ENCODE data around the gene RPTOR. TPM values are rescaled to one million over a fixed set of nuclear protein-coding genes. Genes with fewer than 3 reads are reported as not detected.

The RPTOR gene
- total RNA-seq, 1 experiment from 2014 or later, result 58.0 TPM

GRCh38 chr17:80791758-80792284 is 247.2 kb downstream of the RPTOR start:
- ATAC-seq, result peak; percentile 94
- Histone ChIP-seq H3K36me3 (ENCODE audit: control insufficient read depth, insufficient read depth, low read length) (no peaks in the 10 kb centered on the region), H3K4me1 (ENCODE audit: control insufficient read depth, insufficient read depth, low read length) (peaks cover 46% of the 10 kb centered on the region), H3K27me3 (ENCODE audit: control insufficient read depth, insufficient read depth, low read length) (no peaks in the 10 kb centered on the region), H3K9me3 (ENCODE audit: control insufficient read depth, insufficient read depth, low read depth, low read length) (peaks cover 4% of the 10 kb centered on the region; the same call in 1 of the 2 replicates), H3K27ac (ENCODE audit: low read length) (peak overlapping the region; percentile 96), H3K4me3 (ENCODE audit: low read depth in 2 of 2, low read length in 2 of 2) (peak overlapping the region in 1 of 2 experiments; percentile 35; a peak in 3 of 4 replicates)
- DNase-seq (ENCODE audit: low read depth, low spot score), result peak; percentile 92
- TF ChIP-seq CTCF (IDR thresholded peaks at IDR 0.05), result no peak
- peak; percentile 75 for TF ChIP-seq POLR2AphosphoS5 (IDR thresholded peaks at IDR 0.05; ENCODE audit: low read depth, low read length)
- no peak for TF ChIP-seq REST (IDR thresholded peaks at IDR 0.05; ENCODE audit: insufficient read depth in 1 of 2, low read depth in 2 of 2, low read length in 1 of 2)
- no peak for TF ChIP-seq SIN3A (IDR thresholded peaks at IDR 0.05; ENCODE audit: borderline replicate concordance, insufficient read depth, low read depth, low read length)
- TF ChIP-seq TCF7L2 (IDR thresholded peaks at IDR 0.05; ENCODE audit: low read depth, low read length), result no peak; the same call in 1 of the 2 replicates
- POLR2A ChIA-PET, result interaction anchor here (0.6 to 0.9 kb wide), 2 partner anchors 36 to 764 kb away, joined by 10 to 11 read pairs; no protein-coding TSS in a partner anchor
- no TSS peak for BruUV-seq (replicated peaks)
- intact Hi-C loops (cut with micrococcal nuclease; ENCODE audit: unreplicated experiment) (no loop called here), in situ Hi-C loops (cut with HindIII; ENCODE audit: low pct_unique_long_range_greater_than_20kb, low sequenced_read_pairs) (no loop called here)
- CTCF ChIA-PET, result no interaction called here

GRCh38 chr17:80792373-80792781 is 247.7 kb downstream of the RPTOR start:
- Histone ChIP-seq H3K4me1 (ENCODE audit: control insufficient read depth, insufficient read depth, low read length) (peaks cover 46% of the 10 kb centered on the region), H3K9me3 (ENCODE audit: control insufficient read depth, insufficient read depth, low read depth, low read length) (peaks cover 4% of the 10 kb centered on the region; the same call in 1 of the 2 replicates), H3K36me3 (ENCODE audit: control insufficient read depth, insufficient read depth, low read length) (no peaks in the 10 kb centered on the region), H3K27me3 (ENCODE audit: control insufficient read depth, insufficient read depth, low read length) (no peaks in the 10 kb centered on the region), H3K27ac (ENCODE audit: low read length) (peak overlapping the region; percentile 96), H3K4me3 (ENCODE audit: low read depth in 2 of 2, low read length in 2 of 2) (peak overlapping the region in 1 of 2 experiments; percentile 35; a peak in 2 of 4 replicates)
- POLR2A ChIA-PET, result no interaction called here
- intact Hi-C loops (cut with micrococcal nuclease; ENCODE audit: unreplicated experiment) (no loop called here), in situ Hi-C loops (cut with HindIII; ENCODE audit: low pct_unique_long_range_greater_than_20kb, low sequenced_read_pairs) (no loop called here)
- no peak for TF ChIP-seq CTCF (IDR thresholded peaks at IDR 0.05)
- TF ChIP-seq TCF7L2 (IDR thresholded peaks at IDR 0.05; ENCODE audit: low read depth, low read length), result no peak
- no peak for TF ChIP-seq POLR2AphosphoS5 (IDR thresholded peaks at IDR 0.05; ENCODE audit: low read depth, low read length)
- TF ChIP-seq SIN3A (IDR thresholded peaks at IDR 0.05; ENCODE audit: borderline replicate concordance, insufficient read depth, low read depth, low read length), result no peak
- no peak for TF ChIP-seq REST (IDR thresholded peaks at IDR 0.05; ENCODE audit: insufficient read depth in 1 of 2, low read depth in 2 of 2, low read length in 1 of 2)
- CTCF ChIA-PET, result no interaction called here
- DNase-seq (ENCODE audit: low read depth, low spot score), result no peak
- BruUV-seq (replicated peaks), result no TSS peak
- ATAC-seq, result peak; percentile 55
